ENCODE data around the gene ABLIM1.

Gene ABLIM1

GRCh38 chr10:114648368-114648767 is 9.7 kb downstream of the ABLIM1 start:
- H3K4me3 ChIP-seq (replicated peaks; ENCODE audit: low read depth, low read length) = no peak overlapping the region
- DNase-seq (ENCODE audit: low read depth) = peak; percentile 59
- TF ChIP-seq CTCF (IDR thresholded peaks at IDR 0.05; ENCODE audit: low read length, missing control alignments) = no peak

GRCh38 chr10:114647545-114648138 is 10.4 kb downstream of the ABLIM1 start:
- H3K4me3 ChIP-seq (replicated peaks; ENCODE audit: low read depth, low read length) = no peak overlapping the region
- DNase-seq (ENCODE audit: low read depth) = no peak

GRCh38 chr10:114646426-114646825 is 11.6 kb downstream of the ABLIM1 start:
- no peak for DNase-seq (ENCODE audit: low read depth)
- no peak for TF ChIP-seq CTCF (IDR thresholded peaks at IDR 0.05; ENCODE audit: low read length, missing control alignments)
- H3K4me3 ChIP-seq (replicated peaks; ENCODE audit: low read depth, low read length) = no peak overlapping the region

More at GRCh38 chr10:114647545-114648138, 10.4 kb downstream of the ABLIM1 start:
- TF ChIP-seq CTCF (IDR thresholded peaks at IDR 0.05; ENCODE audit: low read length, missing control alignments) = no peak

- no peak for TF ChIP-seq CTCF (IDR thresholded peaks at IDR 0.05; ENCODE audit: low read length, missing control alignments)
- DNase-seq (ENCODE audit: low read depth) = no peak
- H3K4me3 ChIP-seq (replicated peaks; ENCODE audit: low read depth, low read length) = no peak overlapping the region
These were observed 12.4 kb downstream of the ABLIM1 start for GRCh38 chr10:114645706-114646105.

- DNase-seq (ENCODE audit: low read depth) = no peak
- no peak for TF ChIP-seq CTCF (IDR thresholded peaks at IDR 0.05; ENCODE audit: low read length, missing control alignments)
These were observed 14.9 kb downstream of the ABLIM1 start for GRCh38 chr10:114643158-114643557.

GRCh38 chr10:114642729-114643128 is 15.3 kb downstream of the ABLIM1 start:
- DNase-seq (ENCODE audit: low read depth) = no peak
- no peak for TF ChIP-seq CTCF (IDR thresholded peaks at IDR 0.05; ENCODE audit: low read length, missing control alignments)
- H3K4me3 ChIP-seq (replicated peaks; ENCODE audit: low read depth, low read length) = no peak overlapping the region

More at GRCh38 chr10:114643158-114643557, 14.9 kb downstream of the ABLIM1 start:
- no peak overlapping the region for H3K4me3 ChIP-seq (replicated peaks; ENCODE audit: low read depth, low read length)

Data from fibroblast of pulmonary artery (primary cell).